Activated CD8-positive, alpha-beta T cell treated with anti-CD3 and anti-CD28 coated beads for 36 hours (primary cell): ENCODE data around the gene STAMBPL1. TPM values are rescaled to one million over a fixed set of nuclear protein-coding genes. Genes with fewer than 3 reads are reported as not detected.

Source experiments
- ATAC-seq: fragments of 200-7000 bp; cut with Tn5 transposase; one replicate; pipeline ENCODE4 v1.10.0; 2021; ENCODE audit warnings: mild to moderate bottlenecking, moderate library complexity
- CTCF ChIA-PET: fragments of 350-600 bp; sonication (Branson Sonifier 250); formaldehyde crosslinking; loops from one replicate; lab custom pipeline; 2021; ENCODE audit warnings: antibody characterized with exemption; lab: Charles Lee
- POLR2A ChIA-PET: fragments of 350-600 bp; sonication (Branson Sonifier 250); formaldehyde crosslinking; loops from one replicate; lab custom pipeline; 2021; ENCODE audit warnings: antibody characterized with exemption; lab: Charles Lee
- DNase-seq: peaks from one replicate; pipeline ENCODE4 v3.0.0-alpha.2; 2020
- H3K27ac Mint-ChIP-seq: one replicate; pipeline ENCODE4 v1.8.0; 2021; ENCODE audit warnings: mild to moderate bottlenecking, mixed read lengths
- H3K27me3 Mint-ChIP-seq: one replicate; pipeline ENCODE4 v1.8.0; 2021; ENCODE audit warnings: mixed read lengths
- H3K36me3 Mint-ChIP-seq: one replicate; pipeline ENCODE4 v1.8.0; 2021; ENCODE audit warnings: low read depth, mixed read lengths
- H3K4me1 Mint-ChIP-seq: one replicate; pipeline ENCODE4 v1.8.0; 2021; ENCODE audit warnings: low read depth, mixed read lengths
- H3K4me3 Mint-ChIP-seq: one replicate; pipeline ENCODE4 v1.8.0; 2021; ENCODE audit warnings: mild to moderate bottlenecking, moderate library complexity, mixed read lengths
- H3K9me3 Mint-ChIP-seq: one replicate; pipeline ENCODE4 v1.8.0; 2021; ENCODE audit warnings: mixed read lengths
- intact Hi-C: fragments of 100-400 bp; cut with micrococcal nuclease; formaldehyde crosslinking; loops from one replicate; pipeline ENCODE4 v1.10.0; 2022
- total RNA-seq, 2 experiments: library from RNA; stranded (reverse); gene quantifications; one replicate each; pipeline ENCODE4 v1.2.3, GENCODE V29; 2021
- TF ChIP-seq, protein P1 (sequence below): fragments of 200-600 bp; IDR thresholded peaks from one replicate; pipeline ENCODE4 v1.8.0; 2022; ENCODE audit warnings: antibody characterized with exemption, mild to moderate bottlenecking

The STAMBPL1 gene
- total RNA-seq, 2 experiments from 2014 or later, result 71.1 to 76.5 TPM

- peaks cover 15% of the 10 kb centered on the region for H3K4me1 Mint-ChIP-seq
- no peak overlapping the region for H3K27ac Mint-ChIP-seq
- no peaks in the 10 kb centered on the region for H3K9me3 Mint-ChIP-seq
- ATAC-seq (no peak), DNase-seq (no peak)
- intact Hi-C loops, result no loop called here
- CTCF ChIA-PET, result interaction anchor here (0.7 to 2.8 kb wide), 5 partner anchors 8 to 269 kb away, joined by 3 to 11 read pairs (median 5); no protein-coding TSS in a partner anchor
- H3K36me3 Mint-ChIP-seq, result no peaks in the 10 kb centered on the region
- TF ChIP-seq, protein P1, sequence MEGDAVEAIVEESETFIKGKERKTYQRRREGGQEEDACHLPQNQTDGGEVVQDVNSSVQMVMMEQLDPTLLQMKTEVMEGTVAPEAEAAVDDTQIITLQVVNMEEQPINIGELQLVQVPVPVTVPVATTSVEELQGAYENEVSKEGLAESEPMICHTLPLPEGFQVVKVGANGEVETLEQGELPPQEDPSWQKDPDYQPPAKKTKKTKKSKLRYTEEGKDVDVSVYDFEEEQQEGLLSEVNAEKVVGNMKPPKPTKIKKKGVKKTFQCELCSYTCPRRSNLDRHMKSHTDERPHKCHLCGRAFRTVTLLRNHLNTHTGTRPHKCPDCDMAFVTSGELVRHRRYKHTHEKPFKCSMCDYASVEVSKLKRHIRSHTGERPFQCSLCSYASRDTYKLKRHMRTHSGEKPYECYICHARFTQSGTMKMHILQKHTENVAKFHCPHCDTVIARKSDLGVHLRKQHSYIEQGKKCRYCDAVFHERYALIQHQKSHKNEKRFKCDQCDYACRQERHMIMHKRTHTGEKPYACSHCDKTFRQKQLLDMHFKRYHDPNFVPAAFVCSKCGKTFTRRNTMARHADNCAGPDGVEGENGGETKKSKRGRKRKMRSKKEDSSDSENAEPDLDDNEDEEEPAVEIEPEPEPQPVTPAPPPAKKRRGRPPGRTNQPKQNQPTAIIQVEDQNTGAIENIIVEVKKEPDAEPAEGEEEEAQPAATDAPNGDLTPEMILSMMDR, result no peak
- H3K27me3 Mint-ChIP-seq, result no peaks in the 10 kb centered on the region
- H3K4me3 Mint-ChIP-seq, result no peak overlapping the region
- POLR2A ChIA-PET, result interaction anchor here (0.6 kb wide), 1 partner anchor 443 kb away, joined by 4 read pairs; the partner anchor contains the start of gene IFIT1
These were observed 69.0 kb downstream of the STAMBPL1 start for GRCh38 chr10:88949051-88949450.

GRCh38 chr10:88949912-88950837, 70.1 kb downstream of the STAMBPL1 start:
- CTCF ChIA-PET, result interaction anchor here (0.7 to 2.8 kb wide), 5 partner anchors 9 to 268 kb away, joined by 3 to 11 read pairs (median 5); no protein-coding TSS in a partner anchor
- H3K36me3 Mint-ChIP-seq, result no peaks in the 10 kb centered on the region
- H3K27ac Mint-ChIP-seq, result no peak overlapping the region
- H3K27me3 Mint-ChIP-seq, result no peaks in the 10 kb centered on the region
- intact Hi-C loops, result no loop called here
- POLR2A ChIA-PET, result no interaction called here
- no peak overlapping the region for H3K4me3 Mint-ChIP-seq
- TF ChIP-seq, protein P1, result no peak
- DNase-seq (no peak), ATAC-seq (no peak)
- peaks cover 7% of the 10 kb centered on the region for H3K4me1 Mint-ChIP-seq
- H3K9me3 Mint-ChIP-seq, result no peaks in the 10 kb centered on the region

- Mint-ChIP-seq H3K4me1 (no peaks in the 10 kb centered on the region), H3K36me3 (no peaks in the 10 kb centered on the region), H3K27me3 (no peaks in the 10 kb centered on the region), H3K27ac (no peak within 1 kb of the TSS), H3K9me3 (no peaks in the 10 kb centered on the region), H3K4me3 (no peak within 1 kb of the TSS)
- intact Hi-C loops, result no loop called here
- ATAC-seq (no peak), DNase-seq (no peak)
- TF ChIP-seq, protein P1, result no peak
- ChIA-PET CTCF (interaction anchor here (0.7 to 1.8 kb wide), 2 partner anchors 56 to 77 kb away, joined by 3 to 6 read pairs; no protein-coding TSS in a partner anchor), POLR2A (interaction anchor here (0.7 kb wide), 1 partner anchor 527 kb away, joined by 3 read pairs; no protein-coding TSS in a partner anchor)
These were observed 72.6 kb downstream of the STAMBPL1 start, which contains the start of gene ACTA2 for GRCh38 chr10:88952647-88953111. Gene ACTA2, minus strand, starts transcription at chr10:88952773. Its CDS starts 3,843 bp downstream, at chr10:88948930.

DNA sequence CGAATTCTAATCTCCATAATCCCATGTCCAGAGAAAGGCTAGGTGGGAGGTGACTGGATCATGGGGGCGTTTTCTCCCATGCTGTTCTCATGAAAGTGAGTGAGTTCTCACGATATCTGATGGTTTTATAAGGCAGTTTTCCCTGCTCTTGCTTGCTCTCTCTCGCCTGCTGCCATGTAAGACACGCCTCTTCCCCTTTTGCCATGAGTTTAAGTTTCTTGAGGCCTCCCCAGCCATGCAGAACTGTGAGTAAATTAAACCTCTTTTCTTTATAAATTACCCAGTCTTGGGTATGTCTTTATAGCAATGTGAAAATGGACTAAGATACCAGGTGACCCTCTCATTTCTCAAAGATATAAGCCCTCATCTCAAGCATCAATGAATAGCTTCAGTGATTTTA, 73.6 kb downstream of the STAMBPL1 start:
- ChIA-PET CTCF (interaction anchor here (0.8 to 1.8 kb wide), 3 partner anchors 8 to 76 kb away, joined by 3 to 6 read pairs (median 4); no protein-coding TSS in a partner anchor), POLR2A (no interaction called here)
- DNase-seq, result no peak
- Mint-ChIP-seq H3K27me3 (no peaks in the 10 kb centered on the region), H3K36me3 (no peaks in the 10 kb centered on the region), H3K27ac (no peak overlapping the region), H3K4me1 (no peaks in the 10 kb centered on the region), H3K9me3 (no peaks in the 10 kb centered on the region), H3K4me3 (no peak overlapping the region)
- intact Hi-C loops, result no loop called here
- ATAC-seq, result no peak
- TF ChIP-seq, protein P1, result no peak
